ENCODE measurements around the gene ASB6.
"Not testable (repeated sequence)": the region's sequence is repeated elsewhere in the genome, so short reads cannot be mapped to it uniquely, and the experiment has no call there.

ASB6 gene

DNA sequence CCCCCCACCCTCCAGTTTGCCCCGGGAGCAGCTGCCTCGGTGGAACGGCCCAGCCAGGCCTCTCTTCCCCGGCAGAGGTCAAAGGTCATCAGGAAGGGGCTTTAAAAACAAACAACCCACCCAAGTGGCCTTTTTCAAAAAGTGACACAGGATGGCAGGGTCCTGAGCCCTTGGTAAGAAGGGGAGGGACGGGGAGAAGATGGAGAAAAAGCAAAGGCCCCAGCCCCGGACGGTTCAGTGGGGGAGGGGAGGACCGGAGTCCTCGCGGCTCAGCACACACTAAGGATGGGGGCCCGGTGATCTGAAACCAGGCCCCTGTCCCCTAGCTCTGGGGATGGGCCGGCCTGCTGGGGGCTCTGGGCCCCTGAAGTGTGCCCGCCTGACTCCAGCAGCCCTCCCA lies 24.6 kb upstream of the ASB6 start:
- DNase-seq = no peak

GRCh38 chr9:129665814-129666520 lies 24.0 kb upstream of the ASB6 start:
- no peak for DNase-seq

DNA sequence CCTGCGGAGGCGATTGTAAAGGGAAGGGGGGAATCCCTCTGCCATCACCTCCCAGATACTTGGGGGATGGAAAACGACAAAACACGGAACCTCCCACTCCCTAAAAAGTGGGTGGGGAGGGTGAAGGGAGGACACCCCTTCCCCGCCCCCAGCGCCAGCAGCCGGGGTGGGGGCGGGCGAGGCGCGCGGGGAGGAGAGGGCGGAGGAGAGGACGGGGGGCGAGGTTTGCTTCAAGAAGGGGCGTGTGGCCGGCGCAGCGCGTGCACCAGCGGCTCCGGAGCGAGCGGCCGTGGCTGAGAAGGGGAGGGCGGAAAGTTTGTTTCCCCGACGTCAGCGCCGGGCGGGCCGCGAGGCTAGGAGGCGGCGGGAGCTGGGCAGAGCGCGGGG lies 23.4 kb upstream of the ASB6 start, which contains the start of gene PRRX2:
Gene PRRX2, plus strand, starts transcription at position 259 of the 387 bp plus-strand sequence. CDS start 221 bp downstream, outside the sequence.
- DNase-seq = peak; percentile 84

- DNase-seq = no peak
These were observed 22.9 kb upstream of the ASB6 start for GRCh38 chr9:129664746-129665388.

- DNase-seq = not testable (repeated sequence)
These were observed 20.3 kb upstream of the ASB6 start for GRCh38 chr9:129662239-129662638.

DNA sequence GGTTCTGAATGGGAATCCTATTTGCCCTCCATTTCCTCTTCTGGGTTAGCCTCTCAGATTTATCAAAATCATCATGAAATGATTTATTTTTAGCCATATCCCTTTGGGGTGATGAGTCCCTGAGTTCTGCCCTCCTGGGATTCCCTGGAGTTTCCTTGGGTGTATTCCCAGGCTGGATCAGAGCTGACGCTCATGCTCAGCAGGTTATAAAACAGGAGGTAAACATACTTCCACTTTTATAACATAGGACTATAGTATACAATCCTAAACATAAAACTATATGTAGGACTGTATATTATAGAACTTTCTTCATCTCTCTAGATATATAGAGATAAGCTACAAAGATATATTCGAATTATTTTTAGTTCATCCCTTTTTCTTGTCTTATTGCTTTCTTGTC lies 19.1 kb upstream of the ASB6 start:
- DNase-seq = no peak

DNA sequence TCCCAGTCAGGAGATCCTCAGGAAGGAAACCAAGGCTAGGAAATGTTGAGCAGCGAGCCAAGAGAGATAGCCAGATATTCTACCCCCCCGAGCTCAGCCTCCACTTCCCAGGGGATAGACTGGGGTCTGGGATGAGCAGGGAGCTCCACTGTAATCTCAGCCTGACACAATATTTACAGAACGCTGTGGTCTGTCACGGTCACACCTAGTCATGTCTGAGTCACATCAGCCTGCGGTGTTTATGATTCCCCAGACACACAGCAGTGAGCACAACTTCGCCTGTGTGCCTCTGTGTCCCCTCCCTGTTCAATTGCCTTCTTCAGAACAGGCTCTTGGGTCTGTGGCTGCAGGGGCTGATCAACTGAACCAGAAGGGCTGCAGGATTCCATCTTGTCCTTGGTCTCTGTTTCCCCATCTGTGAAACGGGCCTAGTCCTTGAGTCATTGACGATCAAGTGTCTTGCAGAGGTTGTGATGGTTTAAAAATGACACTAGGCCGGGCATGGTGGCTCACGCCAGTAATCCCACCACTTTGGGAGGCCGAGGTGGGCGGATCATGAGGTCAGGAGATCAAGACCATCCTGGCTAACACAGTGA lies 14.9 kb upstream of the ASB6 start:
- no peak for DNase-seq

DNA sequence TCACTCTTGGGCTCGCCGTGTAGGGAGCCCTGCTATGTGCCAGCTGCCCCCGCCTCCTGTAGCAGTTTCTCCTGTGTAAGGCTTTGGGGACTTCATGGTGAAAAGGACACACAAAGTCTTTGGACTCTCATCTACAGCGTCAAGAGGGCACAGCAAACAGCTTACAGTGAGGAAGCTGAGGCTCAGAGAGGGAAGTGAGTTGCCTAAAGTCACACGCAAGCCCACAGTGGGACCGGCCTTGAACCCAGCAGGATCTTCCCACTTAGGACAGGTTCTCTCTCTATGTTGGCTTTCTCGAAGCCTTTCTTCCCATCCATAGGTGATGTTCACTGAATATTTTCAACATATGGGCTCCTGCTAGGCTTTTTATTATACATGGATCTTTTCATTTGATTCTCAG lies 13.7 kb upstream of the ASB6 start:
- DNase-seq = no peak

GRCh38 chr9:129655154-129655553 lies 13.2 kb upstream of the ASB6 start:
- no peak for DNase-seq

GRCh38 chr9:129654554-129655040 lies 12.6 kb upstream of the ASB6 start:
- no peak for DNase-seq

DNA sequence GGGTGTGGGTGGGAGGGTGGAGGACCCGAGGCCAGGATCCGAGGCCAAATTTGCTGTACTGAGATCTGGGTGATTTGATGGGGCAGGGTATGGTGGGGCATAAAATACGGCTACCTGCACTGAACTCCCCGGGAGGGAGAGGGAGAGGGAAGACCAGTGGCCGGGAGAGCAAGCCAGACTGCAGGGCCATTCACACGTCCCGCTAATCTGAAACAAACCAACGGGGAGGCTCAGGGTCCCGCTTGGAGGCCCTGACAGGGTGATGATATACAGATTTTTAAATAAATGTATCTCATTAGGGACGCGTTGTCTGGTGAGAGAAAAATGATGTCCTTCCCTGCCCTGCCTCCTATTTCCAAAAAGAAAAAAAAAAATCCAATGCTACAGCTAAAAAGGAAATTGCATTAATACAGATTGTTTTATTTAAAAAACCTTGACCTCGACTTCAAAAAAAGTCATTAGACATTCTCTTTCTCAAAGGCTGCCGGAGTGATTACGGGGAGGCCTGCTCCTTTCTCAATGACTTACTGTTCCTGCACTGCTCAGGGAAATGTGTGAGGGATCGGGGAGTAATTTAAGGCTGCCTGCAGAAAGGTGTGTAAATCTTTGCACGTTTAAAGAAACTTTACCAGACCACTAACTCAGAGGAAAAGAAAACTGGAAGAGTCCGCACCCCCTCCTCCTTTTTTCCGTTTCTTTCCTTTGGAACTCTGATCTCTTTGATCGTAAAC lies 12.0 kb upstream of the ASB6 start:
- DNase-seq = no peak

- no peak for DNase-seq
These were observed 8.8 kb upstream of the ASB6 start for GRCh38 chr9:129650680-129651235.

DNA sequence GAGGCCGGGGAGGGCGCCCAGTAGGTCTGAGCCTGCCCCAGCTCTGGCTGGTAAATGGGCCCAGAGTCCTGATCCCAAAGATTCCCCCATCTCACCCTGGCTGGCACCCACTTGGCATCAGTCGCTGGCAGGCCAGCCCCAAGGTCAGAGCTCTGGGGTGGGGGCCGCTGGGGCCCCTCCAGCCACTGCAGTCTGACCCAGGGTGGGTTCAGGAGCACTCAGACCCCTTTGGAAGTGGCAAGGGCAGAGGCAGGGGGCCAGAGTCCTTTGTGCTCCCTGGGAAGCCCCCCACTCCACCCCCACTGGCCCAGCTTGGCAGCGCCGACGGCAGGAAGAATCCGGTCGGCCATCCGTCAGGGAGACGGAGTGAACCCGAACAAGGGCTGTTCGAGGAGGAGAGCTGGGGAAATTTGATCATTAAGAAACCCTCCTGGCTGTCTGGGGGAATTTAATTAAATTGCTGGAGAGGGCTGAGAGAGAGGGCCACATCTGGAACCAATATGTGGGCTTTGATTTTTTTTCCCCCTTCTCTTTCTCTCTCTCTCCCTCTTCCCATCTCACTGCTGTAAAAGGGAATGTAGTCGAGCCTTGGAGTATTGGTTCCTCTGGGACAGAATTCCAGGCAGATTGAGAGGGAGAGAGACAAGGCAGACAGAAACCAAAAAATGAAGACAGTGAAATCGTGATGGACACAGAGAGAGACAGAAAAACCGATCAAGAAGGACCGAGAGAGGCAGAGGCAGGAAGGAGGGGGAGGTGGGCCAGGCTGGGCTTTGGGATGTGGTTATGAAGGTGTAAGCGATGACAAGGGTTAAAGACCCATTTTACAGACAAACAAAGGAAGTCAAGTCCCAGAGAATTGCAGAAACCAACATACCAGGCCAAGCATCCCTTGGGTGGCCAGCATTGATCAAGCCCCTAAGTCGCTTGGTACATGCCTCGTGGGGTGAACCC lies 8.1 kb upstream of the ASB6 start:
- no peak for DNase-seq

- no peak for DNase-seq
These were observed 6.8 kb upstream of the ASB6 start for GRCh38 chr9:129648764-129649115.

GRCh38 chr9:129648092-129648763 lies 6.3 kb upstream of the ASB6 start:
- DNase-seq = no peak

GRCh38 chr9:129647635-129648034 lies 5.7 kb upstream of the ASB6 start:
- no peak for DNase-seq

- no peak for DNase-seq
These were observed 4.7 kb upstream of the ASB6 start for GRCh38 chr9:129646654-129647053.

DNA sequence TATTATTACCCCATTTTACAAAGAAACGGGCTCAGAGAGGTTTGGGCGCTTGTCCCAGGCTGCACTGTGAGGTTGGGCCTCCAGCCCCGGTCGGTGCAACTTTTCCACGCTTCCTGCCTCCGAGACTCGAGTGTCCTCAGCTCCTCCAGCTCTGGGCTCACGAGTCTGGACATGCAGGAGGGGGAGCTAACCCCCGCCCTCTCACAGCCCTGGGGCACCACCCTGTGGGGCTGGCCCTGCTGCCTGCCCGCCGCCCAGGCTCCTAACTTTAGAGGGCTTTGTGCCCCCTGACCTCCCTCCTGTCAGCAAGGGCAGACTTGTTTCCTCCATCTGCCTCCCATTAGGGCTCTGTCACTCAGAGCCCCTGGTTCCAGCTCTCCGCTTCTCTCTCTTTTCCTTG lies 4.3 kb upstream of the ASB6 start:
- DNase-seq = no peak

DNA sequence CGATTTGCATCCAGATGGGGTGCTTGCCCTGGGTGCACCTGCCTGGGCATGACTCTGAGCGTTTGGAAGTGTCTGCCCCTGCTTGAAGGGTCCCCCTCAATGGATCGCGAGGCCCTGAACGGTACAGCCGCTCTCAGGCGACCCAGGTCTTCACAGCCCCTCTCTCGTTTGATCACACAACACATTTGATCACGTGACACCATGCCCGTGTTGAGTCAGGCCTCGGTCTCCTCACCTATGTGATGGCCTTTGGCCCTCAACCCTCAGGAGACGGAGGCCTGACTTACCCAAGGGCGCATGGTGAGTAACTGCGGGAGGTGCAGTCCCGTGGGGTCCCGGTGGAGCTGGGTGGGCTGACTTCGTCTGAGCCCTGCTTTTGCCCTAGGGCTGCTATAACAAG lies 3.0 kb upstream of the ASB6 start:
- DNase-seq = no peak

DNA sequence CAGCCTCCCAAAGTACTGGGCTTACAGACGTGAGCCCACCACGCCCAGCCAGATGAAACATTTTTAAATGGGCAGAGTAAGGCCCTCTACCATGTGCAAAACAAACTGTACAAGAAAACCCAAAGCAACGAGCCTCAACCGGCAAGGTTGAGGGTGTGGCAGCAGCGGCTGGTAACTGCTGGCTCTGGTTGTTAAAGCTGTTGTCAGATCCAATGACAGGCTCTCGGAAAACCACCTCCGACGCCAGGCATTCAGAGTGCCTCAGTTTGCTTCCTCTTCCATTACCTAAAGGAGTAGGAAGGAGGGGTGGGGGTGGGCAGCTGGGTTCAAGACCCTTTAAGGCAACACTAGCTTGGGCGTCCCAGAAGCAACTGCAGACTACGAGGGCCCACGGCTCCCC lies 2.4 kb upstream of the ASB6 start:
- no peak for DNase-seq

DNA sequence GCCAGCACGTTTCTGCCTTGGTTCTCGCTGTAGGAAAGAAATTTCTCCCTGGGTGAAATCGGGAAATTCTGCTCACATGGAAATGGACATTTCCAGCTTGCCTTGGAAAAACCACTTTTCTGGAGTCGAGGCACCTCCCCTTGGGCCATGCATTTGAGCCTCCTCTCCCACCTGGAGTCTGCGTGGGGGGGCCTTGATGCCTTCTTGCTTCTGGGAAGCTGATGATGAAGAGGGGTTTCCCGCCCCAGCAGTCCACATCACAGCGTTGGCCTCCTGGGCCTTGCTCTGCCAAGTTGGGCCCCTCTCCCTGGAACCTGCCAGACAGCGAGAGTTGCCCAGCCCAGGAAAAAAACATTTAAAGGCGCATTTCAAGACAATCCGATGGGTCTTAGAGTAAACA lies 1.8 kb upstream of the ASB6 start:
- no peak for DNase-seq

Measured in right forelimb (tissue), 1 donor.